Measurements from ENCODE around the gene OR4D2.

DNA sequence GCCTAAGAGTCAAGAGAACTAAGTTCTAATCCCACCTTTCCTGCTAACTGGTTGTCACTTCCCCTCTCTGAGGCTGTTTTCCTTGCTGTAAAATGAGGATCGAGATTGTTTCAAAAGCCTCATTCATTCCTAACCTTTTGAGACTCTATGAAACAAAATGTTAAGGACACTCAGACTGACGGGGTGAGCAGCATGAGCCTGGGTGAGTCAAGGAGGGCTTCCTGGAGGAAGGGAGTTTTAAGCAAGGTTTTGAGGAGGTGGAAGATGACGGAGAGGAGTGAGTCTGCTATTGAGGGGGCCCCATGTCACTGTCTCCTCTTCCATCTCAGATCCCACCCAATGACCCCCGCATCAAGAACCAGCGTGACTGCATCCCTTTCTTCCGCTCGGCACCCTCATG is 29.8 kb downstream of the OR4D2 start:
- TF ChIP-seq, protein P1, sequence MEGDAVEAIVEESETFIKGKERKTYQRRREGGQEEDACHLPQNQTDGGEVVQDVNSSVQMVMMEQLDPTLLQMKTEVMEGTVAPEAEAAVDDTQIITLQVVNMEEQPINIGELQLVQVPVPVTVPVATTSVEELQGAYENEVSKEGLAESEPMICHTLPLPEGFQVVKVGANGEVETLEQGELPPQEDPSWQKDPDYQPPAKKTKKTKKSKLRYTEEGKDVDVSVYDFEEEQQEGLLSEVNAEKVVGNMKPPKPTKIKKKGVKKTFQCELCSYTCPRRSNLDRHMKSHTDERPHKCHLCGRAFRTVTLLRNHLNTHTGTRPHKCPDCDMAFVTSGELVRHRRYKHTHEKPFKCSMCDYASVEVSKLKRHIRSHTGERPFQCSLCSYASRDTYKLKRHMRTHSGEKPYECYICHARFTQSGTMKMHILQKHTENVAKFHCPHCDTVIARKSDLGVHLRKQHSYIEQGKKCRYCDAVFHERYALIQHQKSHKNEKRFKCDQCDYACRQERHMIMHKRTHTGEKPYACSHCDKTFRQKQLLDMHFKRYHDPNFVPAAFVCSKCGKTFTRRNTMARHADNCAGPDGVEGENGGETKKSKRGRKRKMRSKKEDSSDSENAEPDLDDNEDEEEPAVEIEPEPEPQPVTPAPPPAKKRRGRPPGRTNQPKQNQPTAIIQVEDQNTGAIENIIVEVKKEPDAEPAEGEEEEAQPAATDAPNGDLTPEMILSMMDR (conservative IDR thresholded peaks at IDR 0.05; ENCODE audit: low read depth, low read length) = no peak
- TF ChIP-seq EZH2 (IDR thresholded peaks at IDR 0.05; ENCODE audit: low read length, unreplicated experiment) (no peak), EZH2phosphoT487 (IDR thresholded peaks at IDR 0.05; ENCODE audit: borderline replicate concordance, low read length) (no peak)

Measured in PC-3 (cell line).